IMR-90 (cell line): ENCODE results near the gene MLX.

ENCODE experiments used
- BHLHE40 ChIP-seq: fragments of 150-350 bp; IDR thresholded peaks from 2 replicates; pipeline ENCODE4 v1.6.1; 2016; ENCODE audit warnings: mild to moderate bottlenecking, low read depth, low read length
- CEBPB ChIP-seq: IDR thresholded peaks from 2 replicates; pipeline ENCODE4 v1.6.1; 2012; ENCODE audit warnings: low read depth, low read length, improper control_type of control experiment
- POLR2A ChIP-seq: IDR thresholded peaks from 2 replicates; pipeline ENCODE4 v1.6.1; 2012; ENCODE audit warnings: mild to moderate bottlenecking, low read depth, low read length
- TF ChIP-seq, protein P1 (sequence below): fragments of 150-350 bp; IDR thresholded peaks from 2 replicates; pipeline ENCODE4 v1.6.1; 2017; ENCODE audit warnings: mild to moderate bottlenecking, antibody characterized with exemption, low read length, low read depth
- TF ChIP-seq, protein P2 (sequence below): conservative IDR thresholded peaks from 2 replicates; pipeline ENCODE4 v1.5.1; 2012; ENCODE audit warnings: mild to moderate bottlenecking, low read depth, low read length, improper control_type of control experiment
- TF ChIP-seq, protein P3 (sequence below): fragments of 150-350 bp; IDR thresholded peaks from 2 replicates; pipeline ENCODE4 v1.6.1; 2016; ENCODE audit warnings: low read depth, mild to moderate bottlenecking, low read length, moderate library complexity, borderline replicate concordance

DNA sequence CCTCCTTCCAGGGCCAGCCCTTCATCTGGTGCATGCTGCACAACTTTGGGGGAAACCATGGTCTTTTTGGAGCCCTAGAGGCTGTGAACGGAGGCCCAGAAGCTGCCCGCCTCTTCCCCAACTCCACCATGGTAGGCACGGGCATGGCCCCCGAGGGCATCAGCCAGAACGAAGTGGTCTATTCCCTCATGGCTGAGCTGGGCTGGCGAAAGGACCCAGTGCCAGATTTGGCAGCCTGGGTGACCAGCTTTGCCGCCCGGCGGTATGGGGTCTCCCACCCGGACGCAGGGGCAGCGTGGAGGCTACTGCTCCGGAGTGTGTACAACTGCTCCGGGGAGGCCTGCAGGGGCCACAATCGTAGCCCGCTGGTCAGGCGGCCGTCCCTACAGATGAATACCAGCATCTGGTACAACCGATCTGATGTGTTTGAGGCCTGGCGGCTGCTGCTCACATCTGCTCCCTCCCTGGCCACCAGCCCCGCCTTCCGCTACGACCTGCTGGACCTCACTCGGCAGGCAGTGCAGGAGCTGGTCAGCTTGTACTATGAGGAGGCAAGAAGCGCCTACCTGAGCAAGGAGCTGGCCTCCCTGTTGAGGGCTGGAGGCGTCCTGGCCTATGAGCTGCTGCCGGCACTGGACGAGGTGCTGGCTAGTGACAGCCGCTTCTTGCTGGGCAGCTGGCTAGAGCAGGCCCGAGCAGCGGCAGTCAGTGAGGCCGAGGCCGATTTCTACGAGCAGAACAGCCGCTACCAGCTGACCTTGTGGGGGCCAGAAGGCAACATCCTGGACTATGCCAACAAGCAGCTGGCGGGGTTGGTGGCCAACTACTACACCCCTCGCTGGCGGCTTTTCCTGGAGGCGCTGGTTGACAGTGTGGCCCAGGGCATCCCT lies 23.5 kb upstream of the MLX start:
- TF ChIP-seq, protein P1, sequence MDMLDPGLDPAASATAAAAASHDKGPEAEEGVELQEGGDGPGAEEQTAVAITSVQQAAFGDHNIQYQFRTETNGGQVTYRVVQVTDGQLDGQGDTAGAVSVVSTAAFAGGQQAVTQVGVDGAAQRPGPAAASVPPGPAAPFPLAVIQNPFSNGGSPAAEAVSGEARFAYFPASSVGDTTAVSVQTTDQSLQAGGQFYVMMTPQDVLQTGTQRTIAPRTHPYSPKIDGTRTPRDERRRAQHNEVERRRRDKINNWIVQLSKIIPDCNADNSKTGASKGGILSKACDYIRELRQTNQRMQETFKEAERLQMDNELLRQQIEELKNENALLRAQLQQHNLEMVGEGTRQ, result no peak
- TF ChIP-seq CEBPB (no peak), POLR2A (no peak), BHLHE40 (no peak)
- TF ChIP-seq, protein P2, sequence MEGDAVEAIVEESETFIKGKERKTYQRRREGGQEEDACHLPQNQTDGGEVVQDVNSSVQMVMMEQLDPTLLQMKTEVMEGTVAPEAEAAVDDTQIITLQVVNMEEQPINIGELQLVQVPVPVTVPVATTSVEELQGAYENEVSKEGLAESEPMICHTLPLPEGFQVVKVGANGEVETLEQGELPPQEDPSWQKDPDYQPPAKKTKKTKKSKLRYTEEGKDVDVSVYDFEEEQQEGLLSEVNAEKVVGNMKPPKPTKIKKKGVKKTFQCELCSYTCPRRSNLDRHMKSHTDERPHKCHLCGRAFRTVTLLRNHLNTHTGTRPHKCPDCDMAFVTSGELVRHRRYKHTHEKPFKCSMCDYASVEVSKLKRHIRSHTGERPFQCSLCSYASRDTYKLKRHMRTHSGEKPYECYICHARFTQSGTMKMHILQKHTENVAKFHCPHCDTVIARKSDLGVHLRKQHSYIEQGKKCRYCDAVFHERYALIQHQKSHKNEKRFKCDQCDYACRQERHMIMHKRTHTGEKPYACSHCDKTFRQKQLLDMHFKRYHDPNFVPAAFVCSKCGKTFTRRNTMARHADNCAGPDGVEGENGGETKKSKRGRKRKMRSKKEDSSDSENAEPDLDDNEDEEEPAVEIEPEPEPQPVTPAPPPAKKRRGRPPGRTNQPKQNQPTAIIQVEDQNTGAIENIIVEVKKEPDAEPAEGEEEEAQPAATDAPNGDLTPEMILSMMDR, result no peak
- TF ChIP-seq, protein P3, sequence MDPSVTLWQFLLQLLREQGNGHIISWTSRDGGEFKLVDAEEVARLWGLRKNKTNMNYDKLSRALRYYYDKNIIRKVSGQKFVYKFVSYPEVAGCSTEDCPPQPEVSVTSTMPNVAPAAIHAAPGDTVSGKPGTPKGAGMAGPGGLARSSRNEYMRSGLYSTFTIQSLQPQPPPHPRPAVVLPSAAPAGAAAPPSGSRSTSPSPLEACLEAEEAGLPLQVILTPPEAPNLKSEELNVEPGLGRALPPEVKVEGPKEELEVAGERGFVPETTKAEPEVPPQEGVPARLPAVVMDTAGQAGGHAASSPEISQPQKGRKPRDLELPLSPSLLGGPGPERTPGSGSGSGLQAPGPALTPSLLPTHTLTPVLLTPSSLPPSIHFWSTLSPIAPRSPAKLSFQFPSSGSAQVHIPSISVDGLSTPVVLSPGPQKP, result no peak
